Trophoblast cell (in vitro differentiated cells and primary cell): Measurements from ENCODE around the gene GNB1.

Experiments used
- DNase-seq, 2 donors: peaks; one replicate each; pipeline ENCODE4 v3.0.0-alpha.2; 2016
- H2AFZ ChIP-seq: 2 replicates; pipeline ENCODE4 v1.6.1; 2013; ENCODE audit warnings: low read length, moderate library complexity, mild to moderate bottlenecking; ENCODE audit not compliant: insufficient read depth, poor library complexity
- H2AK5ac ChIP-seq: 2 replicates; pipeline ENCODE4 v1.6.1; 2013; ENCODE audit warnings: mild to moderate bottlenecking, low read length
- H2BK120ac ChIP-seq: 2 replicates; pipeline ENCODE4 v1.6.1; 2013; ENCODE audit warnings: low read length, mild to moderate bottlenecking, moderate library complexity; ENCODE audit not compliant: insufficient read depth, poor library complexity
- H2BK12ac ChIP-seq: 2 replicates; pipeline ENCODE4 v1.6.1; 2013; ENCODE audit warnings: mild to moderate bottlenecking, low read length, moderate library complexity
- H2BK5ac ChIP-seq: 2 replicates; pipeline ENCODE4 v1.6.1; 2013; ENCODE audit warnings: low read length, low read depth, moderate library complexity, mild to moderate bottlenecking; ENCODE audit not compliant: poor library complexity
- H3K14ac ChIP-seq: 2 replicates; pipeline ENCODE4 v1.6.1; 2013; ENCODE audit warnings: mild to moderate bottlenecking, low read length
- H3K18ac ChIP-seq: 2 replicates; pipeline ENCODE4 v1.6.1; 2013; ENCODE audit warnings: mild to moderate bottlenecking, low read length
- H3K23ac ChIP-seq: 2 replicates; pipeline ENCODE4 v1.6.1; 2013; ENCODE audit warnings: low read length
- H3K27ac ChIP-seq: 2 replicates; pipeline ENCODE4 v1.5.1; 2013; ENCODE audit warnings: low read depth, mild to moderate bottlenecking, inconsistent platforms, low read length, moderate library complexity
- H3K27me3 ChIP-seq: 2 replicates; pipeline ENCODE4 v1.6.1; 2013; ENCODE audit warnings: inconsistent platforms, mild to moderate bottlenecking, low read length, moderate library complexity; ENCODE audit not compliant: insufficient read depth
- H3K36me3 ChIP-seq, 2 experiments: 1 replicate in 1 of 2; 2 replicates in 1 of 2; pipeline ENCODE4 v1.6.1; 2013; ENCODE audit warnings: low read length in 2 of 2, mild to moderate bottlenecking in 2 of 2, moderate library complexity in 1 of 2; ENCODE audit not compliant: insufficient read depth in 2 of 2, control insufficient read depth in 1 of 2
- H3K4ac ChIP-seq: 2 replicates; pipeline ENCODE4 v1.6.1; 2013; ENCODE audit warnings: low read depth, mild to moderate bottlenecking, low read length, moderate library complexity
- H3K4me1 ChIP-seq, 2 experiments: 1 replicate in 1 of 2; 2 replicates in 1 of 2; pipeline ENCODE4 v1.6.1; 2013; ENCODE audit warnings: low read length in 2 of 2, mild to moderate bottlenecking in 2 of 2, moderate library complexity in 1 of 2; ENCODE audit not compliant: insufficient read depth in 2 of 2, control insufficient read depth in 1 of 2
- H3K4me2 ChIP-seq: 2 replicates; pipeline ENCODE4 v1.6.1; 2013; ENCODE audit warnings: inconsistent platforms, mild to moderate bottlenecking, low read length, moderate library complexity
- H3K4me3 ChIP-seq: 2 replicates; pipeline ENCODE4 v1.5.1; 2013; ENCODE audit warnings: mild to moderate bottlenecking, low read depth, low read length, inconsistent platforms
- H3K79me1 ChIP-seq: one replicate; pipeline ENCODE4 v1.6.1; 2013; ENCODE audit warnings: low read length
- H3K79me2 ChIP-seq: 2 replicates; pipeline ENCODE4 v1.6.1; 2013; ENCODE audit warnings: low read length, mild to moderate bottlenecking; ENCODE audit not compliant: control insufficient read depth, insufficient read depth, poor library complexity
- H3K9ac ChIP-seq: 2 replicates; pipeline ENCODE4 v1.6.1; 2013; ENCODE audit warnings: mild to moderate bottlenecking, low read length
- H3K9me3 ChIP-seq: 2 replicates; pipeline ENCODE4 v1.6.1; 2013; ENCODE audit warnings: low read depth, mild to moderate bottlenecking, control low read depth, inconsistent platforms, low read length; ENCODE audit not compliant: insufficient read depth
- H4K12ac ChIP-seq: 2 replicates; pipeline ENCODE4 v1.6.1; 2013; ENCODE audit warnings: low read depth, mild to moderate bottlenecking, low read length, moderate library complexity
- H4K8ac ChIP-seq: 2 replicates; pipeline ENCODE4 v1.6.1; 2013; ENCODE audit warnings: low read depth, mild to moderate bottlenecking, low read length, moderate library complexity
- H4K91ac ChIP-seq: one replicate; pipeline ENCODE4 v1.6.1; 2013; ENCODE audit warnings: low read depth, mild to moderate bottlenecking, low read length, moderate library complexity
- WGBS: extraction: QIAGEN DNeasy Blood & Tissue Kit; methylation state at CpG from one replicate; pipeline ENCODE4 v1.1.7; 2013; ENCODE audit warnings: missing lambda C conversion rate; ENCODE audit not compliant: insufficient read length, insufficient coverage; ENCODE audit errors: extremely low coverage; 5-methylcytosine and 5-hydroxymethylcytosine counted together

GNB1 gene

DNA sequence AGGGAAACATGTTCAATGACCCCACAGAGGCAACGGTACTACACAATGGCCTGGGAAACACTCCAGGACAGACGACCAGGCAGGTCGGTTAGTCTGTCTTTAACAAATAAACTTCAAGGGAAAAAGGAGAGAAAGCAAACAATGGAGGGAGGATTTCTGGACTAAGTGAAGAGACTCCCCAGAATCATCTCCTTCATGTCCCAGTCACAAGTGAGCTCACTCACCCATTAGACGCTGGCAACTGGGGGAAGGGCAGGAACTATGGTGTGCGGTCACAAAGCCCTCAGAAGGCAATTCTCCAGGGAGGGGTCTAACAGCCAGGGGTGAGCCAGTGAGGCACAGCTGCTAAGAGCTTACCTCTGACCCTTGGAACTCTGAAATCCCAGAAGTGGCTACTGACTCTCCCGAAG lies 57.0 kb downstream of the GNB1 start:
- Histone ChIP-seq H3K27me3 (no peaks in the 10 kb centered on the region), H3K36me3 (peaks cover 37 to 47% of the 10 kb centered on the region in 2 experiments), H3K23ac (no peak overlapping the region), H2AFZ (no peak overlapping the region), H2BK5ac (no peak overlapping the region), H3K79me1 (no peaks in the 10 kb centered on the region), H4K8ac (no peak overlapping the region), H3K9ac (no peak overlapping the region), H2BK120ac (no peak overlapping the region), H2BK12ac (no peak overlapping the region), H3K79me2 (peaks cover 9% of the 10 kb centered on the region), H4K91ac (no peak overlapping the region), H3K4ac (peak overlapping the region; percentile 60), H3K27ac (no peak overlapping the region), H4K12ac (no peak overlapping the region), H3K4me3 (no peak overlapping the region), H3K18ac (no peak overlapping the region), H3K4me2 (no peak overlapping the region), H3K9me3 (no peaks in the 10 kb centered on the region), H2AK5ac (no peak overlapping the region), H3K14ac (no peak overlapping the region), H3K4me1 (no peaks in the 10 kb centered on the region)
- no CpG with 5 or more reads among the region's 6 CpGs for WGBS
- no peak for DNase-seq

DNA sequence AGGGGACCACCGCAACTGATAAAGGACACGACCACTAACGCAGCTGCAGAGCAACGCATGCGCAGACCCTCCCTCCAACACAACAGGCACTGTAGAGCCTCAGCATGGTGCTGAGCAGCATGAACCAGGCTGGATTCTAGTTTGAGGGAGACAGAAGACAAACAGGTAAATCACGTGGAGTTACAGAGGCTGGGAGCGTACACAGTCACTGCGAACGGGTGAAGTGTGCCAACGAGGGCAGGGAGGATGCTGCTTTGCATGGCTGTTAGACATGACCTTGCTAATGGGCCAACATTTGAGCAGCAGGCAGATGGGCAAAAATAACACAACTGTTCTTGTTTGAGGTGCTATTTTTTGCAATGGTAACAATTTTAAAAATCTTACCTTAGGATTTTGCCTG lies 57.4 kb downstream of the GNB1 start:
- no peak overlapping the region for H3K4me3 ChIP-seq
- H4K91ac ChIP-seq: no peak overlapping the region
- no CpG with 5 or more reads among the region's 10 CpGs for WGBS

DNA sequence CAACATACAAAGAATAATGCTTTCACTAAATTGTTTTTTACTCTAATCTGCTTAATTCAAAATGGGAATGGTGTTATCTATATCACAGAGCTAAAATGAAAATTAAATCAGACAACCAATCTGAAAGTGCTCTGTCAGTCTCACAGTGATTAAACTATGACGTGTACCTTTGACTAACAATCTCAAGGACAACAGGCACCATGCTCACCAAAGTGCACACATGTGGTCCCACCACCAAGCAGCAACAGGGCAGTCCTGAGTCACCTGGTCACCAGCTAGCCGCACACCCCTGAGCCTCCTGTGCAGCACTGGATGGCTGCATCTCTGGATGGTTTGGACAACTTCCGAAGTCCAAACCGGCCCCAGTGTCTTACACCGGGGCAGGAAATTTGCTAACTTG lies 58.1 kb downstream of the GNB1 start:
- no peak for DNase-seq
- H3K14ac ChIP-seq: no peak overlapping the region
- no peak overlapping the region for H2BK120ac ChIP-seq
- peaks cover 9% of the 10 kb centered on the region for H3K79me2 ChIP-seq
- H3K4me2 ChIP-seq: no peak overlapping the region
- H3K36me3 ChIP-seq: peaks cover 35 to 45% of the 10 kb centered on the region in 2 experiments
- no peak overlapping the region for H3K27ac ChIP-seq
- no peak overlapping the region for H4K8ac ChIP-seq
- H2AK5ac ChIP-seq: no peak overlapping the region
- no peak overlapping the region for H3K4me3 ChIP-seq
- no peak overlapping the region for H3K18ac ChIP-seq
- no peaks in the 10 kb centered on the region for H3K9me3 ChIP-seq
- H3K9ac ChIP-seq: no peak overlapping the region
- no peak overlapping the region for H2BK5ac ChIP-seq
- no peaks in the 10 kb centered on the region for H3K4me1 ChIP-seq
- no peaks in the 10 kb centered on the region for H3K79me1 ChIP-seq
- no CpG with 5 or more reads among the region's 5 CpGs for WGBS
- H2AFZ ChIP-seq: no peak overlapping the region
- no peak overlapping the region for H3K23ac ChIP-seq
- H3K4ac ChIP-seq: peak overlapping the region; percentile 12
- H3K27me3 ChIP-seq: no peaks in the 10 kb centered on the region
- H4K91ac ChIP-seq: no peak overlapping the region
- no peak overlapping the region for H4K12ac ChIP-seq
- H2BK12ac ChIP-seq: no peak overlapping the region

More for the DNA sequence above, 57.4 kb downstream of the GNB1 start:
- Histone ChIP-seq H2AK5ac (no peak overlapping the region), H3K79me2 (peaks cover 9% of the 10 kb centered on the region), H2BK12ac (no peak overlapping the region), H3K4ac (peak overlapping the region; percentile 12), H3K27me3 (no peaks in the 10 kb centered on the region), H3K9ac (no peak overlapping the region), H3K23ac (no peak overlapping the region), H4K8ac (no peak overlapping the region), H3K36me3 (peaks cover 37 to 47% of the 10 kb centered on the region in 2 experiments), H3K9me3 (no peaks in the 10 kb centered on the region), H3K18ac (peak overlapping the region; percentile 63), H3K14ac (no peak overlapping the region), H4K12ac (no peak overlapping the region), H2BK5ac (no peak overlapping the region), H3K79me1 (no peaks in the 10 kb centered on the region), H3K4me2 (no peak overlapping the region), H2AFZ (peak overlapping the region; percentile 67), H3K27ac (no peak overlapping the region), H2BK120ac (no peak overlapping the region), H3K4me1 (no peaks in the 10 kb centered on the region)
- DNase-seq: no peak

DNA sequence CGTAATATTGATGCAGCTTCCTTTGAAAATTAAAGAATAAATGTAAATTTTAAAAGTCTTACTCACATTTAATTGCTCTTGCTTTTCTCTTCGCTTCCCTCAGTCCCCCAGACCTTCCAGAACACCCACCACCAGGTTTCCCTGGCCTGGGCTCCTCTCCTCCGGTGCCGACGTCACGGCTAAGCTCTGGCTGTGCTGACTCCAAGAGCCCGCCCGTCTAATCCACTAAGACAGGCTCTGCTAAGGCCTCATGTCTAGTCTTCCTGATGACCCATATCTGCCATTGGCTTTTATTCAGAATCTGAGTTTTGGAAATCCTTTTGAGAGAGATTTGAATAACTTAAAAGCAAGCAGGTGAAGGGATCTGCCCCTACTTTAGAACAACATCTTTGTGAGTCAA lies 58.7 kb downstream of the GNB1 start:
- Histone ChIP-seq H3K9me3 (no peaks in the 10 kb centered on the region), H4K91ac (no peak overlapping the region), H3K14ac (no peak overlapping the region), H2AFZ (no peak overlapping the region), H2AK5ac (no peak overlapping the region), H3K27ac (no peak overlapping the region), H3K36me3 (peaks cover 31 to 41% of the 10 kb centered on the region in 2 experiments), H3K4me2 (no peak overlapping the region), H4K8ac (no peak overlapping the region), H3K79me1 (no peaks in the 10 kb centered on the region), H3K27me3 (no peaks in the 10 kb centered on the region), H3K79me2 (peaks cover 9% of the 10 kb centered on the region), H2BK120ac (no peak overlapping the region), H4K12ac (no peak overlapping the region), H2BK12ac (no peak overlapping the region), H3K9ac (no peak overlapping the region), H2BK5ac (no peak overlapping the region), H3K4me1 (peaks cover 0 to 4% of the 10 kb centered on the region in 2 experiments), H3K18ac (no peak overlapping the region), H3K4ac (peak overlapping the region; percentile 64), H3K4me3 (no peak overlapping the region), H3K23ac (no peak overlapping the region)
- no CpG with 5 or more reads among the region's 8 CpGs for WGBS
- DNase-seq: no peak
